Choroid plexus epithelial cell (primary cell): ENCODE measurements around the gene EHMT1.

Source experiments
- DNase-seq: peaks from one replicate; pipeline ENCODE4 v3.0.0-alpha.2; 2010; ENCODE audit warnings: low read depth
- H3K4me3 ChIP-seq: 2 replicates; pipeline ENCODE4 v1.5.1; 2011; ENCODE audit warnings: low read depth, mild to moderate bottlenecking, control low read depth, low read length, moderate library complexity
- TF ChIP-seq, protein P1 (sequence below): conservative IDR thresholded peaks from 2 replicates; pipeline ENCODE4 v1.5.1; 2011; ENCODE audit warnings: low read depth, mild to moderate bottlenecking, control low read depth, inconsistent platforms, low read length, moderate library complexity

Gene EHMT1

DNA sequence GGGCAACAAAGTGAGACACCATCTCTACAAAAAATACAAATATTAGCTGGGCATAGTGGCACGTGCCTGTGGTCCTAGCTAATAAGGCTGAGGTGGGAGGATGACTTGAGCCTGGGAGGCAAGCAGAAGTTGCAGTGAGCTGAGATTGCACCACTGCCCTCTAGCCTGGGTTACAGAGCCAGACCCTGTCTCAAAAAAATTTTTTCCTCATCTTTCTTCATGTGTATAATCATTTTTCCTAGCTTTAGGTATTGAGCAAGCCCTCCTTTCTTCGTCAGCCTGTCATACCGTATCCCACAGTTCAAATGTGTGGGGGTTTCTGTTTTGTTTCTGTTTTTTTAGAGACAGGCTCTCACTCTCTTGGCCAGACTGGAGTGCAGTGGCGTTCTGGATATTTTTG is 41.3 kb downstream of the EHMT1 start:
- TF ChIP-seq, protein P1, sequence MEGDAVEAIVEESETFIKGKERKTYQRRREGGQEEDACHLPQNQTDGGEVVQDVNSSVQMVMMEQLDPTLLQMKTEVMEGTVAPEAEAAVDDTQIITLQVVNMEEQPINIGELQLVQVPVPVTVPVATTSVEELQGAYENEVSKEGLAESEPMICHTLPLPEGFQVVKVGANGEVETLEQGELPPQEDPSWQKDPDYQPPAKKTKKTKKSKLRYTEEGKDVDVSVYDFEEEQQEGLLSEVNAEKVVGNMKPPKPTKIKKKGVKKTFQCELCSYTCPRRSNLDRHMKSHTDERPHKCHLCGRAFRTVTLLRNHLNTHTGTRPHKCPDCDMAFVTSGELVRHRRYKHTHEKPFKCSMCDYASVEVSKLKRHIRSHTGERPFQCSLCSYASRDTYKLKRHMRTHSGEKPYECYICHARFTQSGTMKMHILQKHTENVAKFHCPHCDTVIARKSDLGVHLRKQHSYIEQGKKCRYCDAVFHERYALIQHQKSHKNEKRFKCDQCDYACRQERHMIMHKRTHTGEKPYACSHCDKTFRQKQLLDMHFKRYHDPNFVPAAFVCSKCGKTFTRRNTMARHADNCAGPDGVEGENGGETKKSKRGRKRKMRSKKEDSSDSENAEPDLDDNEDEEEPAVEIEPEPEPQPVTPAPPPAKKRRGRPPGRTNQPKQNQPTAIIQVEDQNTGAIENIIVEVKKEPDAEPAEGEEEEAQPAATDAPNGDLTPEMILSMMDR = no peak
- H3K4me3 ChIP-seq = no peak overlapping the region

DNA sequence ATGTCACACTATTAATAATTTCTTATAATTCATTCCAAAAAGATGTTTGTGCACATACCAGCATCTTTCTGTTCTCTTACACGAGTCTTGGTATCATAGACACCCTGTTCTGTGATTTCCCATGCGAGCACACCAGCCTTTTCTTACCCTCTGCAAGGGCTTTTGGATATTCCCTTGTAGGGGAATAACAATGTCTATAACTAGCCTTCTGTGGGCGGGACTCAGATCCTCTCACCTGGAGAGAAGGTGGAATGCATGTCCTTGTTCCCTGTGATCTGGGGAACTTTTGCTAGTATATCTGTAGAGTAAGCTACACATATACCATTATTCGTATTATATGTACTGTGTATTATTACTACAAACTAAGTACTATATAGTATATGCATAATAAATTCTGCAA is 44.8 kb downstream of the EHMT1 start:
- no peak overlapping the region for H3K4me3 ChIP-seq
- TF ChIP-seq, protein P1 = no peak
- DNase-seq = no peak

More for the DNA sequence above, 41.3 kb downstream of the EHMT1 start:
- DNase-seq = no peak

DNA sequence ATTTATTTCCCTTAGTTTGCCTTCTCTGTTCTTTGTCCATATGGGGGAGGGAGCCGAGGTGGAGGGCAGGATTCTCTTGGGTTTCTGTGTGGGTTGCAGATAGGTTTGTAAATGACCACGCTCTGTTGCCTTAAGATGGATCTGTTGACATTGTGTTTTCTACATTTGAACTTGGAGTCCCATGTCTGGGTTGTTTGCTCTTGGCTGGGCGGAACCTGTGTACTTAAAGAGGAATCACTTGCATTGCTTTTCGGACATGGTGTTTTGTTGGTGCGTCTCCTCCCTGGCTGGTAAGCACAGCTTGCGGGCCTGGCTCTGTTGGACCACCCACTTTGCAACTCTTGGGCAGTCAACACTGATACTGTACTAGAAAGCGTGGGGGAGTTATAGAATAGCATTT is 45.9 kb downstream of the EHMT1 start:
- DNase-seq = peak; percentile 24
- TF ChIP-seq, protein P1 = no peak
- H3K4me3 ChIP-seq = no peak overlapping the region

- no peak for DNase-seq
- no peak overlapping the region for H3K4me3 ChIP-seq
- TF ChIP-seq, protein P1 = no peak
Measured at GRCh38 chr9:137665226-137665625, 46.4 kb downstream of the EHMT1 start.

GRCh38 chr9:137665697-137666512 is 47.1 kb downstream of the EHMT1 start:
- no peak overlapping the region for H3K4me3 ChIP-seq
- TF ChIP-seq, protein P1 = peak; percentile 40
- DNase-seq = peak; percentile 42

DNA sequence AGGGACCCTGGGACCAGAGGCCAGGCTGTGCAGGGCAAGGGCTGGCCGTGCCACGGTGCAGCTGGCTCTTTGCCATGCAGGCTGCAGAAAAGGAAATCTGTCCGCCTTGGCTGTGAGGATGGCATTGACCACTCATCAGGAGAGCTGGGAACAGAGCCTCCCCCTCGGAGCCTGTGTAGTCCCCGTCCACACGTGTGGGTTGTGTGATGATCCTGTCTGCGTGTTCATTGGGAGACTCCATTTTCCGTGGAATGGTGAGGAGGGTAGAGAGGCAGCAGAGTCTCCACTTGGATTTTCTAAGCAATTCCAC is 47.7 kb downstream of the EHMT1 start:
- no peak for DNase-seq
- H3K4me3 ChIP-seq = no peak overlapping the region
- TF ChIP-seq, protein P1 = no peak
